Mesenchymal stem cell (in vitro differentiated cells and primary cell): ENCODE results near the gene RBM20.

Experiments used
- DNase-seq: peaks from one replicate; pipeline ENCODE4 v3.0.0-alpha.2; 2013
- H2AFZ ChIP-seq: one replicate; pipeline ENCODE4 v1.6.1; 2013; ENCODE audit warnings: low read depth, mild to moderate bottlenecking, control low read depth, inconsistent platforms, low read length, moderate library complexity
- H2AK5ac ChIP-seq: 2 replicates; pipeline ENCODE4 v1.6.1; 2013; ENCODE audit warnings: low read length, moderate library complexity, mild to moderate bottlenecking, inconsistent platforms; ENCODE audit not compliant: severe bottlenecking
- H2BK120ac ChIP-seq: one replicate; pipeline ENCODE4 v1.6.1; 2013; ENCODE audit warnings: low read depth, mild to moderate bottlenecking, inconsistent platforms, low read length, moderate library complexity
- H2BK12ac ChIP-seq, 2 experiments: one replicate each; pipeline ENCODE4 v1.6.1; 2013; ENCODE audit warnings: inconsistent platforms in 2 of 2, low read length in 2 of 2, mild to moderate bottlenecking in 2 of 2, moderate library complexity in 2 of 2, control low read depth in 1 of 2
- H2BK15ac ChIP-seq: one replicate; pipeline ENCODE4 v1.6.1; 2013; ENCODE audit warnings: mild to moderate bottlenecking, low read depth, inconsistent platforms; ENCODE audit not compliant: poor library complexity, severe bottlenecking
- H2BK5ac ChIP-seq: 2 replicates; pipeline ENCODE4 v1.6.1; 2013; ENCODE audit warnings: low read depth, mild to moderate bottlenecking, low read length, control low read depth, inconsistent platforms; ENCODE audit not compliant: poor library complexity, severe bottlenecking
- H3K14ac ChIP-seq, 2 experiments: one replicate each; pipeline ENCODE4 v1.6.1; 2013; ENCODE audit warnings: inconsistent platforms in 2 of 2, low read length in 2 of 2, control low read depth in 1 of 2, mild to moderate bottlenecking in 1 of 2, moderate library complexity in 1 of 2
- H3K18ac ChIP-seq, 2 experiments: one replicate each; pipeline ENCODE4 v1.6.1; 2013; ENCODE audit warnings: inconsistent platforms in 2 of 2, low read length in 2 of 2, control low read depth in 1 of 2, low read depth in 1 of 2, mild to moderate bottlenecking in 1 of 2
- H3K23ac ChIP-seq, 2 experiments: one replicate each; pipeline ENCODE4 v1.6.1; 2013; ENCODE audit warnings: inconsistent platforms in 2 of 2, low read length in 2 of 2, mild to moderate bottlenecking in 2 of 2, moderate library complexity in 2 of 2, control low read depth in 1 of 2
- H3K27ac ChIP-seq: 2 replicates; pipeline ENCODE4 v1.5.1; 2013; ENCODE audit warnings: mild to moderate bottlenecking, moderate library complexity, low read length, control low read depth, inconsistent platforms; ENCODE audit not compliant: poor library complexity, severe bottlenecking
- H3K27me3 ChIP-seq, 2 experiments: 2 replicates each; pipeline versions ENCODE4 v1.6.1 to v1.7.0; 2013; ENCODE audit warnings: low read length in 2 of 2, mild to moderate bottlenecking in 2 of 2, moderate library complexity in 2 of 2, control low read depth in 1 of 2, inconsistent platforms in 1 of 2; ENCODE audit not compliant: control insufficient read depth in 1 of 2, insufficient read depth in 1 of 2
- H3K36me3 ChIP-seq, 2 experiments: 2 replicates each; pipeline versions ENCODE4 v1.6.1 to v1.7.0; 2013; ENCODE audit warnings: low read length in 2 of 2, control low read depth in 1 of 2, inconsistent platforms in 1 of 2, low read depth in 1 of 2, mild to moderate bottlenecking in 1 of 2; ENCODE audit not compliant: insufficient read depth in 2 of 2, control insufficient read depth in 1 of 2
- H3K4ac ChIP-seq, 2 experiments: one replicate each; pipeline ENCODE4 v1.6.1; 2013; ENCODE audit warnings: inconsistent platforms in 2 of 2, low read length in 2 of 2, mild to moderate bottlenecking in 2 of 2, moderate library complexity in 2 of 2, control low read depth in 1 of 2, low read depth in 1 of 2
- H3K4me1 ChIP-seq: 2 replicates; pipeline ENCODE4 v1.6.1; 2013; ENCODE audit warnings: low read depth, low read length, control low read depth; ENCODE audit not compliant: control insufficient read depth, insufficient read depth
- H3K4me2 ChIP-seq: 2 replicates; pipeline ENCODE4 v1.6.1; 2013; ENCODE audit warnings: low read length, mild to moderate bottlenecking, inconsistent platforms; ENCODE audit not compliant: poor library complexity, severe bottlenecking
- H3K4me3 ChIP-seq, 2 experiments: 2 replicates each; pipeline versions ENCODE4 v1.5.1 to v1.7.0; 2013; ENCODE audit warnings: low read length in 2 of 2, mild to moderate bottlenecking in 2 of 2, control low read depth in 1 of 2, low read depth in 1 of 2; ENCODE audit not compliant: insufficient read depth in 1 of 2
- H3K79me1 ChIP-seq: replicated peaks from 2 replicates; pipeline ENCODE4 v1.6.1; 2013; ENCODE audit warnings: mild to moderate bottlenecking, control low read depth, low read length, inconsistent platforms; ENCODE audit not compliant: poor library complexity, severe bottlenecking
- H3K9ac ChIP-seq: 2 replicates; pipeline ENCODE4 v1.7.0; 2013; ENCODE audit warnings: mild to moderate bottlenecking, low read length, moderate library complexity
- H3K9me3 ChIP-seq: 2 replicates; pipeline ENCODE4 v1.7.0; 2013; ENCODE audit warnings: mild to moderate bottlenecking, low read length; ENCODE audit not compliant: control insufficient read depth
- H4K8ac ChIP-seq: one replicate; pipeline ENCODE4 v1.6.1; 2013; ENCODE audit warnings: inconsistent platforms, mild to moderate bottlenecking, low read length, moderate library complexity
- H4K91ac ChIP-seq: one replicate; pipeline ENCODE4 v1.6.1; 2013; ENCODE audit warnings: mild to moderate bottlenecking, low read length, inconsistent platforms
- WGBS: methylation state at CpG from one replicate; pipeline ENCODE4 v1.1.7; 2013; ENCODE audit warnings: mixed read lengths; 5-methylcytosine and 5-hydroxymethylcytosine counted together

RBM20 gene

GRCh38 chr10:110868981-110869380, 224.8 kb downstream of the RBM20 start:
- H3K9ac ChIP-seq: no peak overlapping the region
- peaks cover 2% of the 10 kb centered on the region for H3K4me1 ChIP-seq
- H3K18ac ChIP-seq: no peak overlapping the region
- H3K9me3 ChIP-seq: no peaks in the 10 kb centered on the region
- H2BK120ac ChIP-seq: no peak overlapping the region
- H3K4me2 ChIP-seq: no peak overlapping the region
- H4K8ac ChIP-seq: no peak overlapping the region
- H3K36me3 ChIP-seq: no peaks in the 10 kb centered on the region
- H3K79me1 ChIP-seq: no peaks in the 10 kb centered on the region
- H3K4ac ChIP-seq: no peak overlapping the region
- no peak overlapping the region for H3K23ac ChIP-seq
- no peak overlapping the region for H2BK15ac ChIP-seq
- no peak for DNase-seq
- H2AK5ac ChIP-seq: no peak overlapping the region
- 88% methylated on average over 5 of the region's 6 CpGs for WGBS
- H4K91ac ChIP-seq: no peak overlapping the region
- no peak overlapping the region for H3K27ac ChIP-seq
- no peaks in the 10 kb centered on the region for H3K27me3 ChIP-seq
- no peak overlapping the region for H2BK5ac ChIP-seq
- no peak overlapping the region for H2AFZ ChIP-seq
- no peak overlapping the region for H3K4me3 ChIP-seq
- no peak overlapping the region for H2BK12ac ChIP-seq
- H3K14ac ChIP-seq: no peak overlapping the region

GRCh38 chr10:110870823-110871297, 226.7 kb downstream of the RBM20 start:
- peak overlapping the region; percentile 95 for H3K9ac ChIP-seq
- no peak overlapping the region for H3K27ac ChIP-seq
- H3K4me1 ChIP-seq: peaks cover 2% of the 10 kb centered on the region
- no peak overlapping the region for H2BK5ac ChIP-seq
- H3K36me3 ChIP-seq: peaks cover 0 to 4% of the 10 kb centered on the region in 2 experiments
- peak; percentile 24 for DNase-seq
- H3K4me3 ChIP-seq: peak overlapping the region in 1 of 2 experiments; percentile 92
- peak overlapping the region; percentile 93 to 95 for H3K4ac ChIP-seq
- H2BK15ac ChIP-seq: peak overlapping the region; percentile 73
- H2BK12ac ChIP-seq: peak overlapping the region; percentile 22 to 68
- H4K8ac ChIP-seq: peak overlapping the region; percentile 52
- H2AK5ac ChIP-seq: peak overlapping the region; percentile 60
- H3K18ac ChIP-seq: peak overlapping the region; percentile 82 to 89
- H2AFZ ChIP-seq: no peak overlapping the region
- H3K14ac ChIP-seq: no peak overlapping the region
- H4K91ac ChIP-seq: peak overlapping the region; percentile 77
- H2BK120ac ChIP-seq: peak overlapping the region; percentile 76
- H3K27me3 ChIP-seq: no peaks in the 10 kb centered on the region
- H3K23ac ChIP-seq: no peak overlapping the region
- H3K79me1 ChIP-seq: no peaks in the 10 kb centered on the region
- no peak overlapping the region for H3K4me2 ChIP-seq
- H3K9me3 ChIP-seq: no peaks in the 10 kb centered on the region
- 81% methylated on average over 13 of the region's 13 CpGs for whole genome bisulfite sequencing

DNA sequence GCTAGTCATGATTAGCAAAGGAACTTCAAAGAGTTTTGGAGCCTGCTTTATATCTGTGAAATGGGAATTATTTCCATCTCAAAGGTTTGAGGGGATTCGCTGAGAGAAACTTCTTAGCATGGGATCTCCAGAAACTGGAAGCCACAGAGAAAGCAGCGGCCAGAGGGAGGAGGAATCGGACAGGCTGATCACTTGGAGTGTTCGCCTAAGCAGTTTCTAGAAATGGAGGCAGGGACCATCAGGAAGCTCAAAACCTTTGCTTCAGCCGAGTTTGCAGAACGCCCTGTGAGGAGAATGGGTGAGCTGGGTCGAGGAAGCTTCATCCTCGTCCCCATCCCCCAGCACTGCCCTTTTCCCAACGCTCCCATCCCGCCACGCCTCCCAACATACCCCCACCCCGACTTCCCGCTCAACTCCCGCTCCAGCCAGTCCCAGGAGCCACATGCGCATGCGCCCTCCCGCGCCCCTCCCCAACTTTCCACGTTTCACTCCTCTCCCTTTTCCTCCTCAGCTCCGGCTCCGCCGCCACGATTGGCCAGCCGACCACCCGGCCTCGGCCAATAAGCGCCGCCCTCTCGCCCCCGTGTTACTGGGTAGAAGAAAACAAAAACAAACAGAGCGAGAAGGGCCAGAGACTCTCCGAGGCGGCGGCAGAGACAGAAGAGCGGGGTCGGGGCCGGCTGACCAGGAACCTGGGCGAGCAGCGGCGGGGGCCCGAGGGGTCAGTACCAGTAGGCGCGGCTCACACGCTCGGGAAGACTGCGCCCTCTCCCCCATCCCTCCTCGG, 227.4 kb downstream of the RBM20 start, which contains the start of gene PDCD4:
Gene PDCD4, plus strand, starts transcription at position 631 of the 787 bp plus-strand sequence. CDS start 4,100 bp downstream, outside the sequence.
- peak within 1 kb of the TSS; percentile 97 for H2BK15ac ChIP-seq
- H2AFZ ChIP-seq: peak within 1 kb of the TSS; percentile 58
- H3K14ac ChIP-seq: peak within 1 kb of the TSS in 1 of 2 experiments; percentile 91
- H3K9me3 ChIP-seq: no peaks in the 10 kb centered on the region
- H2BK120ac ChIP-seq: peak within 1 kb of the TSS; percentile 80
- H2BK5ac ChIP-seq: peak within 1 kb of the TSS; percentile 90
- peak within 1 kb of the TSS; percentile 90 for H3K18ac ChIP-seq
- H3K4me2 ChIP-seq: peak within 1 kb of the TSS; percentile 66
- H3K36me3 ChIP-seq: peaks cover 0 to 11% of the 10 kb centered on the region in 2 experiments
- H4K91ac ChIP-seq: peak within 1 kb of the TSS; percentile 92
- H3K4ac ChIP-seq: peak within 1 kb of the TSS; percentile 93 to 95
- peak within 1 kb of the TSS; percentile 59 for H3K27ac ChIP-seq
- WGBS: 3% methylated on average over 36 of the region's 47 CpGs
- H3K79me1 ChIP-seq: peaks cover 2% of the 10 kb centered on the region
- DNase-seq: peak; percentile 98
- peak within 1 kb of the TSS; percentile 60 for H2AK5ac ChIP-seq
- H3K27me3 ChIP-seq: no peaks in the 10 kb centered on the region
- peak within 1 kb of the TSS; percentile 92 to 94 for H3K4me3 ChIP-seq
- H3K4me1 ChIP-seq: peaks cover 4% of the 10 kb centered on the region
- H3K9ac ChIP-seq: peak within 1 kb of the TSS; percentile 95
- peak within 1 kb of the TSS; percentile 60 for H4K8ac ChIP-seq
- H2BK12ac ChIP-seq: peak within 1 kb of the TSS; percentile 22 to 80
- H3K23ac ChIP-seq: no peak within 1 kb of the TSS
